Inflammatory macrophage treated with lipopolysaccharide for 1 hour (primary cell): Measurements from ENCODE around the gene CNTN2.

Experiments
- DNase-seq, 2 donors: peaks; one replicate each; pipeline ENCODE4 v3.0.0-alpha.2; 2020 to 2022

Gene CNTN2

DNA sequence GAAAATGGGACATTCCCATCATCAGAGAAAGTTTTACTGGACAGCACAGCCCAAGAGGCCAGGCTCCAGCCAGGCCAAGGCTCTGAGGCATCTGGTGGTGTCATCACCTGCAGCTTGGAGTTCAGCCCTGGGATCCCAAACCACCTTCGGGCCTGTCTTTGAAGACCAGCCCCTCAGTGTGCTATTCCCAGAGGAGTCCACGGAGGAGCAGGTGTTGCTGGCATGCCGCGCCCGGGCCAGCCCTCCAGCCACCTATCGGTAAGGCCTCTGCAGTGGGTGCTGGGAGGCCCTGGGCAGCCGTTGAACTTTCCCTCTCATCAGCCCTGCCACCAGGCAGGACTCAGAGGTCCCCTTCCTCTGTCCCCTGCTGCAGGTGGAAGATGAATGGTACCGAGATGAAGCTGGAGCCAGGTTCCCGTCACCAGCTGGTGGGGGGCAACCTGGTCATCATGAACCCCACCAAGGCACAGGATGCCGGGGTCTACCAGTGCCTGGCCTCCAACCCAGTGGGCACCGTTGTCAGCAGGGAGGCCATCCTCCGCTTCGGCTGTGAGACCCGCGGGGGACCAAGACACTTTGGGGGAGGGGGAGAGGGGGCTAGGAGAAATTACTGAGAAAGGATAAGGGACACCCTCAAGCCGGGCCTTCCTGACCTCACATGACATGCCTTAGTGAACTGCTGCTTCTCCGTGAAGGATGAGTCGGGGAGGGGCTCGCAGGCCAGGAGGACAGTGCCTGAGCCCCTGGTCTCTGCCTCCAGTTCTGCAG lies 15.0 kb downstream of the CNTN2 start:
- DNase-seq, result no peak

DNA sequence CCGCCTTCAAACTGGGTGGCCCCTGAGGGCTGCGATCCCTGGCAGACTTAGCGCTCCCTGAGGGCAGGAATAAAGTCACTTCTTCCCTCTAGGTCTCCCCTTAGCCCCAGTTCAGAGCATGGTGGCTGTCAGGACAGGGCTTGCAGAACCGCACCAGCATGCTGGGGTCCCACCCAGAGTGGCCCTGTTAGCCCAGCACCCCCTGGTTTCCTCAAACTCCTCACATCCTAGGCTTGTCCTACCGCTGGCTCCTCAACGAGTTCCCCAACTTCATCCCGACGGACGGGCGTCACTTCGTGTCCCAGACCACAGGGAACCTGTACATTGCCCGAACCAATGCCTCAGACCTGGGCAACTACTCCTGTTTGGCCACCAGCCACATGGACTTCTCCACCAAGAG lies 15.8 kb downstream of the CNTN2 start:
- no peak for DNase-seq

DNA sequence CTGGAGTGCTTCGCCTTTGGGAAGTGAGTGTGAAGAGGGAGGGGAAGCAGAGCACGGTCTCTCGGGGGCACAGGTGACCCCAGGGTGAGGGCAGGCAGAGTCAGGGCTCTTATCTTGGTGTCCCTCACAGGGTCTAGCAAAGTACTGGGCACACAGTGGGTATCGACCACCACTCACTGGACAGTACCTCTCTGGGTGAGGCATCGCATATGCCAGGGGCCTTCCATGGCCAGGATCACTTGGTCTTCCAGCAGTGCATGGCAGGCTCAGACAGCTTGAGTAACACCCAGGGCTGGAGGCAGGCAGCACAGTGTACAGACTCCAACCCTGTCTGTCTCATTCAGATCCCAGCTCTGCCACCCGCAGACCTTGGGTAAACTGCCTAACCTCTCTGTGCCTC lies 16.6 kb downstream of the CNTN2 start:
- no peak for DNase-seq

DNA sequence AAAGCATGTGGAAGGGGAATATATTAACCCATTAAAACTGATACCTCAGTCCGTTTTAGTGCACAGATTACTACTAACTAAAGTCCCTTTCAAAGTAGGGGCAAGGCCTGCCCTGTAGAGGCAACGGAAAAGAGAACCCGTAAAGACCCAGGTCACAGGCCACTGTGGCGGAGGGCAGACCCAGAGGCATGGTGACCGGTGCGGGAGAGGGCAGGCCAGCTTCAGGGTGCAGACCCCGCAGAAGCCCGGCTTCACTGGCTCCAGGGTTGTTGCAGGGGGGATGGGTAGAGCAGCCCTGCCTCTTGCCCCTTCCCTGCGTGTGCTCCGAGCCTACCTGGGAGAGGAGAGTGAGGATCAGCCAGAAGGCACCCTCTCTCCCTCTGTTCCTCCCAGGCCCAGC lies 17.7 kb downstream of the CNTN2 start:
- DNase-seq, result no peak

DNA sequence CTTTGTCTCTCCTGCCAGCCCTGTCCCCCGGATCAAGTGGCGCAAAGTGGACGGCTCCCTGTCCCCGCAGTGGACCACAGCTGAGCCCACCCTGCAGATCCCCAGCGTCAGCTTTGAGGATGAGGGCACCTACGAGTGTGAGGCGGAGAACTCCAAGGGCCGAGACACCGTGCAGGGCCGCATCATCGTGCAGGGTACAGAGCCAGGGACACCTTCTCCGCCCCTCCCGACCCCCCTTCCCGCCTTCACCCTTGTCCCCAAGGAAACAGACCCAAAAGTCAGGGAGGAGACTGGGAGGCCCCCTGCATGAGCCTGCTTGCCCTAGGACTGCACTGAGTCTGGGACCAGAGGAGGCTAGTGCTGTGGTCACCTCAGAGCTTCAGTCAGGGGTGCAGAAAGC lies 18.2 kb downstream of the CNTN2 start:
- no peak for DNase-seq

DNA sequence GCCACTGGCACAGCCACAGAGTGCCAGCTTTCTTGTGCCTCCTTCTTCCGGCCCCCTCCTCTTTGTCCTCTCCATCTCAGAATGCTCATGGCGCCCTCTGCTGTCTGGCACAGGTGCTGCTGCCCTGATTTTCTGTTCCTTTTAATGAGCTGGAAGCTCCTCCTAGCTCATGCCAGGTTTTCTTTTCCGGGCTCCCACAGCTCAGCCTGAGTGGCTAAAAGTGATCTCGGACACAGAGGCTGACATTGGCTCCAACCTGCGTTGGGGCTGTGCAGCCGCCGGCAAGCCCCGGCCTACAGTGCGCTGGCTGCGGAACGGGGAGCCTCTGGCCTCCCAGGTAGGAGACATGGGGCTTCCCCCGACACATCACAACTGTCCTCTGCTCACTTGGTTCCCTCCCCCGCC lies 18.7 kb downstream of the CNTN2 start:
- peak; percentile 33 to 86 for DNase-seq

DNA sequence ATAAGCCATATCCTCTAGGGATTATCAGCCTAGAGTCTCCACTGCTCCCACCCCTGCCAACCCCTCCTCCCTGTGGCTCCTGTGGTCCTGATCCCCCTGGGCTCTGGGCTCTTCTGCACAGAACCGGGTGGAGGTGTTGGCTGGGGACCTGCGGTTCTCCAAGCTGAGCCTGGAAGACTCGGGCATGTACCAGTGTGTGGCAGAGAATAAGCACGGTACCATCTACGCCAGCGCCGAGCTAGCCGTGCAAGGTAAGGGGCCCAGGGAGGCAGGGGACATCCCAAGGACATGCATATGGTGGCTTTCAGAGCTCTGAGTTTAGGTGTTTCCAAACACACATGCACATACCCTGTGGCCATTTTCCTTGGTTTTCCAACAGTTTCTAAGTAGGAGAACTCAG lies 19.3 kb downstream of the CNTN2 start:
- no peak for DNase-seq

DNA sequence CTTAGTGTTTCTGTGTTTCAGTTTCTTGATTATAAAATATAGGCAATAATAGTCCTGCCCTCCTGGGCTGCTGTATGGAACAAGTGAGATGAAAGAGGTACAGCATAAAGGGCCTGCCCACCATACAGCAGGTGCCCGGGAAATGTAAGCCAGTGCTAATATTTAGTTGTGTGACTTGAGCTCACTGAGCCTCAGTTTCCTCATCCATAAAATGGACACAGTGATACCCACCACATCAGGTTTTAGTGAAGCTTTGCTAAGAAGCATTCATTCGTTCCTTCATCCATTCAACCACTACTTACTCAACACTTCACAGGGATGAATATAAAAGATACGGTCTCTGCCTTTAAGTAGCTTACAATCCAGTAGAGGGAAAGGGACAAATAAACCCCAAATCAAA lies 19.9 kb downstream of the CNTN2 start:
- no peak for DNase-seq

DNA sequence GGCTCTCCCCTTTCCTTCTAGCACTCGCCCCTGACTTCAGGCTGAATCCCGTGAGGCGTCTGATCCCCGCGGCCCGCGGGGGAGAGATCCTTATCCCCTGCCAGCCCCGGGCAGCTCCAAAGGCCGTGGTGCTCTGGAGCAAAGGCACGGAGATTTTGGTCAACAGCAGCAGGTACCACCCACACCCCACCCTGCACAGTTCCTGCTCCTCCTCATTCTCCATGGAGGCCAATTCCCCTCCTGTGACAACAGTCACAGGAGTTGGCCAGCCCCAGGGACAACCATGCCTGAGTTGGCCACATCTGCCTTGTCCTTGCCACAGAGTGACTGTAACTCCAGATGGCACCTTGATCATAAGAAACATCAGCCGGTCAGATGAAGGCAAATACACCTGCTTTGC lies 21.3 kb downstream of the CNTN2 start:
- DNase-seq, result no peak

DNA sequence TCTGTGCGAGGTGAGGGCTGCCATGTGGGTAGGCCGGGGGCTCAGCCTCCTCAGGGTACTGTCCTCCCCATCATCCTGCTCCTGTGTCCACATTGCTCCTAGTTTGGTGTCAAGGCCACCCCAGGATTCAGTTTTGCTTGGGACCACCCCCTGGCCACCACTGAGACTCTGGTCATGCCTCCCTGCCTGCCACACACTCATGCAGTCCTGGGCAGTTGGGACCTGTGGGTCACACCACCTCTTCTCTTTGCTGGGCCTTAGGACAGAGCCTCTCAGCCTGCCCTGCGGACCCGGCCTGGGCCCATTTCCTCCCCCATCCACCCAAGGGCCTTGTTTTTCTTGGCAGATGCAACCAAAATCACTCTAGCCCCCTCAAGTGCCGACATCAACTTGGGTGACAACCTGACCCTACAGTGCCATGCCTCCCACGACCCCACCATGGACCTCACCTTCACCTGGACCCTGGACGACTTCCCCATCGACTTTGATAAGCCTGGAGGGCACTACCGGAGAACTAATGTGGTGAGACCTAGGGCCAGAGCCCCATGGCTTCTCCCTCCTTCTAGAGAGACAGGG lies 21.8 kb downstream of the CNTN2 start:
- DNase-seq, result no peak

DNA sequence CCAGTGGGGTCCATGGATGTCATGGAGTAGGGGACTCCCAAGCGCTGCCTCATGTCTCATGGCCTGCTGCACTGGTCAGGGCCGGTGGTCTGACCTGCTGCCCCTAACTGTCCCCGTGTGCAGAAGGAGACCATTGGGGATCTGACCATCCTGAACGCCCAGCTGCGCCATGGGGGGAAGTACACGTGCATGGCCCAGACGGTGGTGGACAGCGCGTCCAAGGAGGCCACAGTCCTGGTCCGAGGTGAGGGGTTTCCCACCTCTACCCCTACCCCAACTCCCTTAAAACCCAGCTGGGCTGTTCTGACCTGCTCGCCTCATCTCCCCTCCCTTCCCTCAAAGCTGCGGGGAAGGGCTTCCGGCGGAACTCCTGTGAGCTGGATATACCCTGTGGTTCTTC lies 22.7 kb downstream of the CNTN2 start:
- DNase-seq, result no peak

DNA sequence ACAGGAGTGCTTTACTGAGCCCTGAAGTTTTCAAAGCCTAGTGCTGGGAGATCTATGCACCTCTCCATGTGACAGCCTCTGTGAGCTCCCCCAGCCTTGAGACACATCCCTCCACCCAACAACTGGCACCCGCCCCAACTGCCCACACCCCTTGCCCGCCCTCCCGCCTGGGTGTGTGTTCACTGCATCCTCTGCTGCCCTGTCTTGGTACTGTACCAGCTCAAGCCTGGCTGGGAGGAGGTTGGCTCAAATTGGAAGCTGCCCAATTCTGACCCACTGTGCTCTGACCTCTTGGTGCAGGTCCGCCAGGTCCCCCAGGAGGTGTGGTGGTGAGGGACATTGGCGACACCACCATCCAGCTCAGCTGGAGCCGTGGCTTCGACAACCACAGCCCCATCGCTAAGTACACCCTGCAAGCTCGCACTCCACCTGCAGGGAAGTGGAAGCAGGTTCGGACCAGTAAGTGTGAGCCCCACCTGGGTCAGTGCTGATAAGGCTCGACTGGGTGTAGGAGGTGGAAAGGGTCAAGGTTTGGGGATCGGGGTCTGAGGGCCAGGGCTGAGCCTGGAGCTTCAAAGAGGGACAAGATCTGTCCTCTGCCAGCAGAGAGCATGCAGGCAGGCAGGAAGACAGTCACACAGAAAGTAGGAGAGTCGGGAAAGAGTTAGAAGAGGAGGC lies 23.3 kb downstream of the CNTN2 start:
- no peak for DNase-seq

DNA sequence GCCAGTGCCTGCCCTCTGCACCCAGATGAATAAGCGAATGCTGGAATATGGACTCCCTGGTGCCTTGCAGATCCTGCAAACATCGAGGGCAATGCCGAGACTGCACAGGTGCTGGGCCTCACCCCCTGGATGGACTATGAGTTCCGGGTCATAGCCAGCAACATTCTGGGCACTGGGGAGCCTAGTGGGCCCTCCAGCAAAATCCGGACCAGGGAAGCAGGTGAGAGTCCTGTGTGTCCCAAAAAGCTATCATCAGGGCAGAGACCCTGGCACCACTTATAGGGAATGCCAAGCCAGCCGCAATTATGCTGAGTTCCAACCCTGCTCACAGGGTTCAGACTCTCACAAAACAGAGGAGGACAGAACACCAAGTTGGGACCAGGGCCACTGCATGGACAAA lies 24.0 kb downstream of the CNTN2 start:
- no peak for DNase-seq

DNA sequence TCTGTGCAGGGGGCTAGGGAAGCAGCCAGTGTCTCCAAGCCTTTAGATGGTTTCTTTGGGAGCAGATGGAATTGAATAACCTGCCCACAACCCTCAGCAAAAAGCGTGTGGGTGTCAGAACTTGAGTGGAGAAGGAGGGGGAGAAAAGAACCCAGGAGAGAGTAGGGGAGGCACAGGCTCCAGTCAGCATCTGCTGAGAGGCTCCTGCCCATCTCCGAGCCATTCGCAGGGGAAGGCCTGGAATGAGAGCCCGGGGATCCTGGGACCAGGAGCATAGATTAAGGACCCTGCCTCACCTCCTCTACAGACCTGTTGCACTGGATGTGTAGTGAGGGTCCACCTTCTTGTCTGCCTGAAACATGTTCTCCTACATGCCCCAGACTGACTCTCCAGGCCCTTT lies 25.0 kb downstream of the CNTN2 start:
- no peak for DNase-seq

DNA sequence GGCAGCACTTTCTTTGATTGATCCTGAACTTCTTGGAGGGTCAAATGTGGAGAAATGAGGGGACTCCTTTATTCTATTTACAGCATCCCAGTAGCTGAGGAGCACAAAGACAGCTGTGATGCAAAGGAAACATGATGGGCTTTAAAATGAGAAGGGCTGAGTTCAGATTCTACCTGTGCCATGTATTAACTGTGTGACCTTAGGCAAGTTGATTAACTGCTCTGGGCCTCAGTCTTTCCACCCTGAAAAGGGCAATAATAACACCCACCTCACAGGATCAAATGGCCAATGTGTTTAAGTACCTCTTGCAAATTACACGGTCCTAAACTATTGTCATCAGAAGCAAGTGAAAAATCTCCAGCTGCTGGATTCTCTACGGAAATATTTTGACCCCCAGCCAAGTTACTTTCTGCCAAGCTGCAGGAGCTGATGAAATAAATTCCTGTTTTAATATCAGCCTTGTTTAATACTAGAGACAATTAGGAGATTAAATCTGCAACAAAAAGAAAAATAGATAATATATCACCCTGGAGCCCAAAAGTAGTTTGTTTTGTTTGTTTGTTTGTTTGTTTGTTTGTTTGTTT lies 25.5 kb downstream of the CNTN2 start:
- DNase-seq, result no peak

DNA sequence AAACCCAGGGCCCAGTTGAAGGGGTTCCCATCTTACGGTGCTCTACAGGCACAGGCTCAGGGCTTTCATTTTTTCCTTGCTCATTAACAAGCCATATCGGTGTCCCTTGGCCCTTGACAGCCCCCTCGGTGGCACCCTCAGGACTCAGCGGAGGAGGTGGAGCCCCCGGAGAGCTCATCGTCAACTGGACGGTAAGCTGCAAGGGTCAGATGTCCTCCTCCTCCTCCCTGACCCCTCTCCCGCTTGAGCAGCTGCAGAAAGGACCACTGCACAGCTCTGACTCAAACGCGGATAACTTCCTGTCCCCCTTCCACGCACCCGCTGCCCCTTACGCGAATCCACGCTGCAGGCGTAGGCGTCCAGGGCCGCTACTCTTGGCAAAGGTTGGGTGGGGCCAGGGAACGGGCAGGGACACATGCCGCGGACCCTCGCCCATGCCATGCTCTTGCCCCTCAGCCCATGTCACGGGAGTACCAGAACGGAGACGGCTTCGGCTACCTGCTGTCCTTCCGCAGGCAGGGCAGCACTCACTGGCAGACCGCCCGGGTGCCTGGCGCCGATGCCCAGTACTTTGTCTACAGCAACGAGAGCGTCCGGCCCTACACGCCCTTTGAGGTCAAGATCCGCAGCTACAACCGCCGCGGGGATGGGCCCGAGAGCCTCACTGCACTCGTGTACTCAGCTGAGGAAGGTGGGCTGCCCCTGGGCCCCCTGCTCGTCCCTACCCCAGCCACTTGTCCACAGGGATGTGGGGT lies 26.5 kb downstream of the CNTN2 start:
- no peak for DNase-seq

DNA sequence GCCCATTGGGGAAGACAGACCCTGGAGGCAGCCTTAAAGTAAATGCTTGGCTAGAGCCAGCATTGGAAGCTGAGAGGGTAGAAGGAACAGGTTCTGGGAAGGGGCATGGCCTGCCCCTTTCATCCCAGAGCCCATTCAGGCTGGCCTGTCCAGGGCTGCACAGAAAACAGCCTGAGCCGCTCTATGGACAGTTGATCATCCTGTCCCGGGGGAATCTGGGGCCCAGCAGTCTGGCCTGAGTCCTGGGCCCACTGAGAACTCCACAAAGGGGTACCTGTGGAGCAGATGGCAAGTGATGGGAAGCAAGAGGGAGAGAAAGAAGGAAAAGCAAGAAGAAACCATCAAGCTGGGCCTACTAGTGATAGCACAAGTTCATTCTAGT lies 28.0 kb downstream of the CNTN2 start:
- DNase-seq, result no peak

DNA sequence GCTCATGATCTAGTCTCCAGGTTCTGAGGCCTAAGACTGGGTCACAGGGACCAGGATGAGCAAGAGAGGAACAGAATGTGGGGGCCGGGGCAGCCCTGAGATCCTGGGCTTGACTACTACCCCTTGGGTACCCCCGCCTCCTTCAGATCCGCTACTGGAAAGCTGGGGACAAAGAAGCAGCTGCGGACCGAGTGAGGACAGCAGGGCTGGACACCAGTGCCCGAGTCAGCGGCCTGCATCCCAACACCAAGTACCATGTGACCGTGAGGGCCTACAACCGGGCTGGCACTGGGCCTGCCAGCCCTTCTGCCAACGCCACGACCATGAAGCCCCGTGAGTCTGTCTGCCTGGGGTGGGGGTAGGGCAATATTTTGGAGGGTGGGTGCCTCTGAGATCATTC lies 28.8 kb downstream of the CNTN2 start:
- DNase-seq, result no peak

DNA sequence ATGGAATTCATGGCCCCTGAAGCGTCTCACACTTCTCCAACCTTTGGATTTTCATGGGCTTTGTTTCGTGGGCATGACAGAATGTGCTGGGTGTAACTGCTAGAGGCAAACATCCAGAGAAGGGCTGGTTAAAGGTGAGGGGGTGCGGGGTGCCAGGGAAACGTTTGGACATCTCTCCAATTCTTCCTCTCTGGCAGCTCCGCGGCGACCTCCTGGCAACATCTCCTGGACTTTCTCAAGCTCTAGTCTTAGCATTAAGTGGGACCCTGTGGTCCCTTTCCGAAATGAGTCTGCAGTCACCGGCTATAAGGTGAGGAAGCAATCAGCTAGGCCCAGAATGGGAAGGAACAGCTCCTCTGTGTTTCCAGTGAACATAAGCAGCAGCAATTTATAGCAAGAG lies 29.3 kb downstream of the CNTN2 start:
- DNase-seq, result no peak

DNA sequence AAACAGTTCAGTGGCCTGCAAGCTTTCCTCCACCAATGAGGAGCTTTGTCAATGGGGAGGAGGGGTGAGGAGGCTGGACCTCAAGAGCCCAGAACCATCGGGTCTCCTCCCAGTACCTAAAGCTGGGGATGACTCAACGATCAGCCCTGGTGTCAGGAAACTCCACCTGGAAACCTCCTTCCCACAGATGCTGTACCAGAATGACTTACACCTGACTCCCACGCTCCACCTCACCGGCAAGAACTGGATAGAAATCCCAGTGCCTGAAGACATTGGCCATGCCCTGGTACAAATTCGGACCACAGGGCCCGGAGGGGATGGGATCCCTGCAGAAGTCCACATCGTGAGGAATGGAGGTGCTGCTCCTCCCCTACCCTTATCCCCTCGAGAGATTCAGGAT lies 29.9 kb downstream of the CNTN2 start:
- DNase-seq, result no peak

DNA sequence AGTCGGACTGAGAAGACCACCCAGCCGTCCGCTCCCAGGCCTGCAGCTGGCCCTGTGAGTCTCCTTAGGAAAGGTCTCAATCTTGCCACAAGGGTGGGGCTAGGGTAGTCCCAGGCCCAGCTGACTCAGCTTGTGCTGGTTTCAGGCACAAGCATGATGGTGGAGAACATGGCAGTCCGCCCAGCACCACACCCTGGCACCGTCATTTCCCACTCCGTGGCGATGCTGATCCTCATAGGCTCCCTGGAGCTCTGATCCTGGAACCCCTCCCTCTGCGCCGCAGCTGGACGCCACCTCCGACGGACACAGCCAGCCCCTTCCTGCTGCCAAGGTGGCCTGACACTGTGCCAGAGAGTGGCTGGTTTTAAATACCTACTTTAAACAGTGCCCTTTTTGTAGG lies 30.5 kb downstream of the CNTN2 start:
- no peak for DNase-seq

DNA sequence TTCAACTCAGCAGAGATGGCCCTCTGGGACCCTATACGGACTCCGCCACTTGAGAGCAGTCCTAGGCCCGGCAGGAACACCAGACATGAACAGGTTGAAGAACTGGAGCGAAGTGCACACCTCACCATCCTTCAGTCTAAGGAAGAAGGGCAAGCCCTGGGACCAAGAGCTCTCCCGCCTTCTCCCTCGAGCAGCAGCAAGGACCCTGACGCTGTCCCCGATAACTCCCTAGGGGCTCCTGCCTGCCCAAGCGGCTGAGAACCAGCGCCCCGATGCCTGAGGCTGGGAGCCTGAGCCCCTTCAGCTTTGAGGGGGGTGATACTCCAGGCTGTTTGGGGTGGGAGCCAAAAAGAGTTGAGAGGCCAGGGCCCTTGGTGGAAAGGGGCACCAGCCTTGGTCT lies 31.1 kb downstream of the CNTN2 start:
- DNase-seq, result no peak

DNA sequence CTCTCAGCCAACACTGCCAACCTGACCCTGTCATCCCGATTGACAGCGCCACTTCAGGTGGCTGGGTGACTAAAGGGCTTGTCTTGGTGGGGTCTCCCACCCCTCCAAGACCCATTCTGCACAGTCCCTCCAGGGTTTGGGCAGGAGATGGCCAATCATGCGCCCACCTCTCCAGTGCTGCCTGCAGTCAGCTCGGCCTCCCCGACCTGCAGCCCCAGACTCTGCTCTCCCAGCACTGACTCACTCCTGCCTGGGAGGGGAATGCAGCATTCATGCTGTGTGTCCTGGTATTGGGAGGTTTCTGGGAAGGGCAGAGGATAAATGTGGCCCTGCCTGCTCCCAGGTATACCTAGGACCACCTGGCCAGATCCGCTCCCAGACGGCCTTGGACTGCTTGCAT lies 31.5 kb downstream of the CNTN2 start:
- DNase-seq, result no peak
